GM04503 (cell line): ENCODE results near the gene DEPP1.

ENCODE experiments used
- DNase-seq: peaks from one replicate; pipeline ENCODE4 v3.0.0-alpha.2; 2012; ENCODE audit warnings: low read depth

Gene DEPP1

GRCh38 chr10:44950326-44951225 lies 28.0 kb downstream of the DEPP1 start:
- DNase-seq = no peak

GRCh38 chr10:44949915-44950314 lies 28.7 kb downstream of the DEPP1 start:
- DNase-seq = no peak

GRCh38 chr10:44949127-44949802 lies 29.3 kb downstream of the DEPP1 start:
- DNase-seq = no peak

- no peak for DNase-seq
Measured at GRCh38 chr10:44948642-44949041, 30.0 kb downstream of the DEPP1 start.

GRCh38 chr10:44947371-44948152 lies 31.0 kb downstream of the DEPP1 start:
- no peak for DNase-seq

- no peak for DNase-seq
Measured at GRCh38 chr10:44946205-44946604, 32.4 kb downstream of the DEPP1 start.

GRCh38 chr10:44944354-44944753 lies 34.3 kb downstream of the DEPP1 start:
- no peak for DNase-seq

- no peak for DNase-seq
Measured at GRCh38 chr10:44939691-44940401, 38.8 kb downstream of the DEPP1 start.

GRCh38 chr10:44938956-44939355 lies 39.7 kb downstream of the DEPP1 start:
- DNase-seq = no peak

- no peak for DNase-seq
Measured at GRCh38 chr10:44937196-44938005, 41.2 kb downstream of the DEPP1 start.

GRCh38 chr10:44936314-44936975 lies 42.2 kb downstream of the DEPP1 start:
- no peak for DNase-seq

GRCh38 chr10:44935966-44936295 lies 42.7 kb downstream of the DEPP1 start:
- no peak for DNase-seq

GRCh38 chr10:44935201-44935965 lies 43.2 kb downstream of the DEPP1 start:
- peak; percentile 72 for DNase-seq

GRCh38 chr10:44934416-44935200 lies 44.0 kb downstream of the DEPP1 start:
- DNase-seq = no peak

- no peak for DNase-seq
Measured at GRCh38 chr10:44933451-44934321, 44.9 kb downstream of the DEPP1 start.

- no peak for DNase-seq
Measured at GRCh38 chr10:44932517-44933450, 45.8 kb downstream of the DEPP1 start.
